SK-N-SH (cell line): ENCODE measurements around the gene ZFP57. TPM values are rescaled to one million over a fixed set of nuclear protein-coding genes. Genes with fewer than 3 reads are reported as not detected.
A peak's percentile ranks its signal among the peaks of the same experiment; 100 is the strongest.

ENCODE experiments used
- CTCF ChIA-PET: fragments of 300-600, 350-600 bp; formaldehyde crosslinking; extraction: SDS; loops from one replicate; lab custom pipeline; 2021; lab: Yijun Ruan, JAX
- POLR2A ChIA-PET: fragments of 350-600 bp; sonication (Branson Sonifier 250); formaldehyde crosslinking; extraction: SDS; loops from one replicate; lab custom pipeline; 2020; ENCODE audit warnings: antibody characterized with exemption, inconsistent platforms; lab: Yijun Ruan, JAX
- DNase-seq: peaks from one replicate; pipeline ENCODE4 v3.0.0; 2012
- H2AFZ ChIP-seq: fragments of 200-600 bp; sonication (generic); 2 replicates; pipeline ENCODE4 v1.8.1; 2016; ENCODE audit warnings: antibody characterized with exemption, mild to moderate bottlenecking, low read depth
- H3F3A ChIP-seq: fragments of 200-600 bp; sonication (generic); replicated peaks from 2 replicates; pipeline ENCODE3; 2016; ENCODE audit warnings: antibody characterized with exemption, mild to moderate bottlenecking; ENCODE audit not compliant: insufficient read depth
- H3K27ac ChIP-seq, 2 experiments: fragments of 200-500 bp in 1 of 2; fragments of 200-600 bp in 1 of 2; sonication (Bioruptor generic) in 1 of 2; sonication (generic), shearing (Covaris generic) in 1 of 2; 2 replicates each; pipeline versions ENCODE4 v1.5.1 to v1.6.1; 2014 to 2016; ENCODE audit warnings: low read depth in 2 of 2, inconsistent platforms in 1 of 2, low read length in 1 of 2, mild to moderate bottlenecking in 1 of 2, mixed read lengths in 1 of 2
- H3K27me3 ChIP-seq: fragments of 200-600 bp; sonication (generic), shearing (Covaris generic); 2 replicates; pipeline ENCODE4 v1.6.1; 2016; ENCODE audit warnings: mixed run types; ENCODE audit not compliant: insufficient read depth
- H3K36me3 ChIP-seq, 2 experiments: fragments of 200-500 bp in 1 of 2; fragments of 200-600 bp in 1 of 2; sonication (Bioruptor generic) in 1 of 2; sonication (generic) in 1 of 2; replicated peaks in 1 of 2; 2 replicates each; pipeline versions ENCODE3 to v1.5.1; 2014 to 2016; ENCODE audit warnings: low read length in 1 of 2, mild to moderate bottlenecking in 1 of 2; ENCODE audit not compliant: insufficient read depth in 2 of 2, control insufficient read depth in 1 of 2
- H3K4me1 ChIP-seq, 2 experiments: fragments of 200-500 bp in 1 of 2; fragments of 200-600 bp in 1 of 2; sonication (Bioruptor generic) in 1 of 2; sonication (generic), shearing (Covaris generic) in 1 of 2; 2 replicates each; pipeline versions ENCODE4 v1.5.1 to v1.6.1; 2014 to 2016; ENCODE audit warnings: low read depth in 1 of 2, low read length in 1 of 2, mixed run types in 1 of 2; ENCODE audit not compliant: insufficient read depth in 2 of 2, control insufficient read depth in 1 of 2
- H3K4me2 ChIP-seq: fragments of 200-600 bp; sonication (generic), shearing (Covaris generic); 2 replicates; pipeline ENCODE4 v1.6.1; 2017; ENCODE audit warnings: mixed run types
- H3K4me3 ChIP-seq, 2 experiments: fragments of 200-500 bp in 1 of 2; fragments of 200-600 bp in 1 of 2; sonication (Bioruptor generic) in 1 of 2; sonication (generic), shearing (Covaris generic) in 1 of 2; 2 replicates each; pipeline versions ENCODE4 v1.5.1 to v1.8.1; 2014 to 2016; ENCODE audit warnings: low read depth in 2 of 2, inconsistent platforms in 1 of 2, low read length in 1 of 2, mild to moderate bottlenecking in 1 of 2, mixed read lengths in 1 of 2, moderate library complexity in 1 of 2
- H3K79me2 ChIP-seq: fragments of 200-600 bp; sonication (generic); 2 replicates; pipeline ENCODE4 v1.8.1; 2017; ENCODE audit warnings: mild to moderate bottlenecking; ENCODE audit not compliant: insufficient read depth
- H3K9ac ChIP-seq: fragments of 200-600 bp; sonication (generic); 2 replicates; pipeline ENCODE4 v1.6.1; 2017; ENCODE audit warnings: mixed run types
- H3K9me2 ChIP-seq: fragments of 200-600 bp; sonication (generic); 2 replicates; pipeline ENCODE4 v1.6.1; 2017; ENCODE audit warnings: mixed run types
- H3K9me3 ChIP-seq: fragments of 200-600 bp; sonication (generic); 2 replicates; pipeline ENCODE4 v1.6.1; 2017; ENCODE audit warnings: mixed run types, mild to moderate bottlenecking, moderate library complexity
- H4K20me1 ChIP-seq: fragments of 200-600 bp; sonication (generic); 2 replicates; pipeline ENCODE4 v1.6.1; 2017; ENCODE audit warnings: mild to moderate bottlenecking, mixed run types; ENCODE audit not compliant: insufficient read depth
- CHD2 ChIP-seq: fragments of 150-350 bp; IDR thresholded peaks from 2 replicates; pipeline ENCODE4 v1.6.1; 2018; ENCODE audit warnings: low read length; ENCODE audit not compliant: partially characterized antibody
- ELF1 ChIP-seq: IDR thresholded peaks from 2 replicates; pipeline ENCODE4 v1.4.0; 2012
- FOSL2 ChIP-seq: IDR thresholded peaks from 2 replicates; pipeline ENCODE4 v1.4.0; 2012; ENCODE audit warnings: low read depth, mild to moderate bottlenecking, moderate library complexity, borderline replicate concordance
- JUND ChIP-seq: IDR thresholded peaks from 2 replicates; pipeline ENCODE4 v1.4.0; 2012
- MAX ChIP-seq: IDR thresholded peaks from 2 replicates; pipeline ENCODE4 v1.4.0; 2012; ENCODE audit warnings: low read depth
- PBX3 ChIP-seq: IDR thresholded peaks from 2 replicates; pipeline ENCODE4; 2012
- POLR2AphosphoS5 ChIP-seq: IDR thresholded peaks from 2 replicates; pipeline ENCODE4 v1.6.1; 2012; ENCODE audit warnings: low read depth, low read length
- RCOR1 ChIP-seq: fragments of 150-350 bp; IDR thresholded peaks from 2 replicates; pipeline ENCODE4 v1.6.1; 2017; ENCODE audit warnings: antibody characterized with exemption, low read length
- RFX5 ChIP-seq: IDR thresholded peaks from 2 replicates; pipeline ENCODE4 v1.6.1; 2012; ENCODE audit warnings: mild to moderate bottlenecking, improper control_type of control experiment, low read length
- TEAD4 ChIP-seq: IDR thresholded peaks from 2 replicates; pipeline ENCODE4 v1.4.0; 2012; ENCODE audit warnings: mild to moderate bottlenecking, borderline replicate concordance; ENCODE audit not compliant: insufficient read depth
- USF2 ChIP-seq: fragments of 150-350 bp; IDR thresholded peaks from 2 replicates; pipeline ENCODE4 v1.6.1; 2017; ENCODE audit warnings: antibody characterized with exemption, low read length, low read depth, borderline replicate concordance
- WGBS: methylation state at CpG from one replicate; pipeline ENCODE4 v1.1.6; 2017; ENCODE audit warnings: low lambda C conversion rate; 5-methylcytosine and 5-hydroxymethylcytosine counted together
- polyA plus RNA-seq, 3 experiments: library from polyadenylated mRNA; depleted of rRNA; stranded (reverse); fragments of >200 nt; gene quantifications; 2 replicates each; pipeline ENCODE4 v1.2.3, GENCODE V29; 2012
- TF ChIP-seq, protein P1 (sequence below): fragments of 200-600 bp; sonication (generic); IDR thresholded peaks from 2 replicates; pipeline ENCODE4 v1.6.1; 2017; ENCODE audit warnings: antibody characterized with exemption, mild to moderate bottlenecking, moderate library complexity

Gene ZFP57
- polyA plus RNA-seq, 1 of the 3 experiments (the other 2 are of a cell fraction): not detected

GRCh38 chr6:29723262-29723665 is 42.3 kb upstream of the ZFP57 start, which contains the start of gene HLA-F:
Gene HLA-F, plus strand, starts transcription at chr6:29723434. Its CDS starts 30 bp downstream, at chr6:29723464.
- H3K9ac ChIP-seq: no peak within 1 kb of the TSS
- peak within 1 kb of the TSS; percentile 34 to 57 for H3K4me3 ChIP-seq
- H3K9me2 ChIP-seq: no peaks in the 10 kb centered on the region
- H3K4me2 ChIP-seq: peak within 1 kb of the TSS; percentile 67
- TF ChIP-seq RFX5 (peak; percentile 99), USF2 (no peak)
- no peak within 1 kb of the TSS for H3K27ac ChIP-seq
- ChIA-PET POLR2A (no interaction called here), CTCF (no interaction called here)
- no peaks in the 10 kb centered on the region for H3K79me2 ChIP-seq
- no peaks in the 10 kb centered on the region; a peak in 1 of 4 replicates for H3K4me1 ChIP-seq
- H2AFZ ChIP-seq: peak within 1 kb of the TSS; percentile 53
- peaks cover 45% of the 10 kb centered on the region; the same call in 1 of the 2 replicates for H3K27me3 ChIP-seq
- WGBS: 0% methylated on average over 12 of the region's 26 CpGs
- DNase-seq: peak; percentile 70
- no peaks in the 10 kb centered on the region for H3K9me3 ChIP-seq
- no peaks in the 10 kb centered on the region for H3K36me3 ChIP-seq
- no peaks in the 10 kb centered on the region for H4K20me1 ChIP-seq
- no peaks in the 10 kb centered on the region for H3F3A ChIP-seq

- Histone ChIP-seq H3K4me3 (no peak overlapping the region), H3K79me2 (no peaks in the 10 kb centered on the region), H3K27ac (no peak overlapping the region), H3K27me3 (peaks cover 49% of the 10 kb centered on the region; the same call in 1 of the 2 replicates), H3K9me2 (no peaks in the 10 kb centered on the region), H3K4me1 (no peaks in the 10 kb centered on the region; a peak in 1 of 4 replicates), H3K4me2 (no peak overlapping the region), H4K20me1 (no peaks in the 10 kb centered on the region), H2AFZ (no peak overlapping the region), H3K9ac (no peak overlapping the region), H3K9me3 (no peaks in the 10 kb centered on the region), H3F3A (no peaks in the 10 kb centered on the region), H3K36me3 (no peaks in the 10 kb centered on the region)
- 4% methylated on average over 2 of the region's 2 CpGs for WGBS
- TF ChIP-seq ELF1: no peak
- TF ChIP-seq JUND: no peak
- no peak for TF ChIP-seq CHD2
- no peak for TF ChIP-seq MAX
- no peak for TF ChIP-seq RCOR1
- TF ChIP-seq TEAD4: no peak
- TF ChIP-seq PBX3: no peak
- TF ChIP-seq, protein P1, sequence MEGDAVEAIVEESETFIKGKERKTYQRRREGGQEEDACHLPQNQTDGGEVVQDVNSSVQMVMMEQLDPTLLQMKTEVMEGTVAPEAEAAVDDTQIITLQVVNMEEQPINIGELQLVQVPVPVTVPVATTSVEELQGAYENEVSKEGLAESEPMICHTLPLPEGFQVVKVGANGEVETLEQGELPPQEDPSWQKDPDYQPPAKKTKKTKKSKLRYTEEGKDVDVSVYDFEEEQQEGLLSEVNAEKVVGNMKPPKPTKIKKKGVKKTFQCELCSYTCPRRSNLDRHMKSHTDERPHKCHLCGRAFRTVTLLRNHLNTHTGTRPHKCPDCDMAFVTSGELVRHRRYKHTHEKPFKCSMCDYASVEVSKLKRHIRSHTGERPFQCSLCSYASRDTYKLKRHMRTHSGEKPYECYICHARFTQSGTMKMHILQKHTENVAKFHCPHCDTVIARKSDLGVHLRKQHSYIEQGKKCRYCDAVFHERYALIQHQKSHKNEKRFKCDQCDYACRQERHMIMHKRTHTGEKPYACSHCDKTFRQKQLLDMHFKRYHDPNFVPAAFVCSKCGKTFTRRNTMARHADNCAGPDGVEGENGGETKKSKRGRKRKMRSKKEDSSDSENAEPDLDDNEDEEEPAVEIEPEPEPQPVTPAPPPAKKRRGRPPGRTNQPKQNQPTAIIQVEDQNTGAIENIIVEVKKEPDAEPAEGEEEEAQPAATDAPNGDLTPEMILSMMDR: no peak
- no peak for TF ChIP-seq POLR2AphosphoS5
- no peak for TF ChIP-seq FOSL2
- TF ChIP-seq USF2: no peak
- ChIA-PET CTCF (interaction anchor here (0.6 to 2.1 kb wide), 3 partner anchors 17 to 70 kb away, joined by 3 to 5 read pairs (median 4); no protein-coding TSS in a partner anchor), POLR2A (no interaction called here)
- no peak for DNase-seq
These were observed 39.9 kb upstream of the ZFP57 start for GRCh38 chr6:29720863-29721262.
